DND-41 (cell line): ENCODE measurements around the gene ADAMTS3.

Source experiments
- CTCF ChIP-seq: IDR thresholded peaks from 2 replicates; pipeline ENCODE4 v1.5.1; 2012; ENCODE audit warnings: borderline replicate concordance, low read length, moderate library complexity, mild to moderate bottlenecking; ENCODE audit not compliant: poor library complexity, severe bottlenecking; ENCODE audit errors: extremely low read depth
- EZH2 ChIP-seq: IDR thresholded peaks from 3 replicates; pipeline ENCODE4 v1.6.1; 2012; ENCODE audit warnings: borderline replicate concordance, low read depth, mild to moderate bottlenecking, moderate library complexity, low read length, inconsistent platforms; ENCODE audit not compliant: severe bottlenecking

- TF ChIP-seq CTCF (peak; percentile 57), EZH2 (no peak)
Observed at GRCh38 chr4:72295966-72296557, 273.0 kb downstream of the ADAMTS3 start.
